Vagina (tissue), 2 donors: Measurements from ENCODE around the gene SPEG. TPM values are rescaled to one million over a fixed set of nuclear protein-coding genes. Genes with fewer than 3 reads are reported as not detected.
A peak's percentile ranks its signal among the peaks of the same experiment; 100 is the strongest.

Experiments
- DNase-seq, 2 donors: peaks; one replicate each; pipeline ENCODE4 v3.0.0-alpha.2; 2017; ENCODE audit errors: extremely low spot score in 2 of 2
- H3K27ac ChIP-seq: fragments of 200-600 bp; sonication (generic); one replicate; pipeline ENCODE4 v1.5.1; 2019
- H3K27me3 ChIP-seq: fragments of 200-600 bp; sonication (generic); one replicate; pipeline ENCODE4 v1.5.1; 2019
- H3K36me3 ChIP-seq, 2 donors: fragments of 200-600 bp; sonication (generic); one replicate each; pipeline ENCODE4 v1.5.1; 2017 to 2019
- H3K4me1 ChIP-seq: fragments of 200-600 bp; sonication (generic); one replicate; pipeline ENCODE4 v1.5.1; 2019
- H3K4me3 ChIP-seq, 2 donors: fragments of 200-600 bp; sonication (generic); 1 replicate in 1 of 2; 2 replicates in 1 of 2; pipeline ENCODE4 v1.5.1; 2016 to 2019
- H3K9me3 ChIP-seq: fragments of 200-600 bp; sonication (generic); one replicate; pipeline ENCODE4 v1.5.1; 2019
- CTCF ChIP-seq, 3 experiments: fragments of 450-650 bp in 2 of 3; fragments of 200-600 bp in 1 of 3; sonication (generic) in 1 of 3; IDR thresholded peaks; one replicate each; pipeline ENCODE4 v1.5.1; 2017 to 2019; ENCODE audit warnings: antibody characterized with exemption in 3 of 3, mild to moderate bottlenecking in 2 of 3, moderate library complexity in 2 of 3
- POLR2A ChIP-seq, 2 donors: fragments of 450-650 bp; IDR thresholded peaks; one replicate each; pipeline ENCODE4 v1.6.1; 2017; ENCODE audit warnings: antibody characterized with exemption in 2 of 2, mild to moderate bottlenecking in 2 of 2, moderate library complexity in 2 of 2
- POLR2AphosphoS5 ChIP-seq, 2 donors: sonication (generic); formaldehyde crosslinking; IDR thresholded peaks; one replicate each; pipeline ENCODE4 v1.9.0; 2017; ENCODE audit warnings: antibody characterized with exemption in 2 of 2, mild to moderate bottlenecking in 2 of 2, low read depth in 1 of 2; ENCODE audit not compliant: insufficient read depth in 1 of 2
- intact Hi-C: fragments of 100-400 bp; cut with DNase I; formaldehyde crosslinking; loops from one replicate; pipeline ENCODE4 v1.15.1; 2023
- total RNA-seq: library from RNA; depleted of rRNA; stranded (reverse); fragments of >200 nt; gene quantifications from one replicate; pipeline ENCODE4 v1.2.3, GENCODE V29; 2016

The SPEG gene
- total RNA-seq, 1 donor from 2014 or later = 28.2 TPM

GRCh38 chr2:219522111-219523030 is 87.7 kb downstream of the SPEG start:
- intact Hi-C loops = no loop called here
- Histone ChIP-seq H3K27me3 (no peaks in the 10 kb centered on the region), H3K9me3 (no peaks in the 10 kb centered on the region), H3K27ac (peak overlapping the region; percentile 84), H3K4me3 (peak overlapping the region; percentile 37 to 60), H3K4me1 (peaks cover 35% of the 10 kb centered on the region), H3K36me3 (no peaks in the 10 kb centered on the region)
- TF ChIP-seq CTCF (IDR thresholded peaks at IDR 0.05) (no peak), POLR2A (IDR thresholded peaks at IDR 0.05) (no peak), POLR2AphosphoS5 (IDR thresholded peaks at IDR 0.05; ENCODE audit: insufficient read depth in 1 of 2, low read depth in 1 of 2) (no peak)
- DNase-seq = no peak

- Histone ChIP-seq H3K9me3 (no peaks in the 10 kb centered on the region), H3K36me3 (no peaks in the 10 kb centered on the region), H3K27ac (peak overlapping the region; percentile 84), H3K4me3 (peak overlapping the region; percentile 37 to 60), H3K4me1 (peaks cover 30% of the 10 kb centered on the region), H3K27me3 (no peaks in the 10 kb centered on the region)
- intact Hi-C loops = no loop called here
- no peak for DNase-seq
- TF ChIP-seq POLR2AphosphoS5 (IDR thresholded peaks at IDR 0.05; ENCODE audit: insufficient read depth in 1 of 2, low read depth in 1 of 2) (no peak), CTCF (IDR thresholded peaks at IDR 0.05) (no peak), POLR2A (IDR thresholded peaks at IDR 0.05) (no peak)
Observed at GRCh38 chr2:219523031-219523671, 88.5 kb downstream of the SPEG start.

GRCh38 chr2:219524817-219525216 is 90.2 kb downstream of the SPEG start:
- H3K4me3 ChIP-seq = no peak overlapping the region
- no peaks in the 10 kb centered on the region for H3K36me3 ChIP-seq
- TF ChIP-seq POLR2AphosphoS5 (IDR thresholded peaks at IDR 0.05; ENCODE audit: insufficient read depth in 1 of 2, low read depth in 1 of 2) (no peak), POLR2A (IDR thresholded peaks at IDR 0.05) (no peak), CTCF (IDR thresholded peaks at IDR 0.05) (no peak)
- DNase-seq = no peak
- intact Hi-C loops = loop anchor here (5.0 kb wide), 1 partner anchor 53 kb away; no protein-coding TSS in a partner anchor
- H3K27me3 ChIP-seq = no peaks in the 10 kb centered on the region
- no peaks in the 10 kb centered on the region for H3K9me3 ChIP-seq
- no peak overlapping the region for H3K27ac ChIP-seq
- H3K4me1 ChIP-seq = peaks cover 30% of the 10 kb centered on the region

- DNase-seq = no peak
- no peaks in the 10 kb centered on the region for H3K27me3 ChIP-seq
- H3K36me3 ChIP-seq = no peaks in the 10 kb centered on the region
- TF ChIP-seq POLR2A (IDR thresholded peaks at IDR 0.05) (no peak), POLR2AphosphoS5 (IDR thresholded peaks at IDR 0.05; ENCODE audit: insufficient read depth in 1 of 2, low read depth in 1 of 2) (no peak), CTCF (IDR thresholded peaks at IDR 0.05) (no peak)
- H3K4me1 ChIP-seq = peaks cover 27% of the 10 kb centered on the region
- H3K4me3 ChIP-seq = no peak overlapping the region
- intact Hi-C loops = loop anchor here (2.0 to 5.0 kb wide), 2 partner anchors 53 to 121 kb away; no protein-coding TSS in a partner anchor
- H3K27ac ChIP-seq = no peak overlapping the region
- H3K9me3 ChIP-seq = no peaks in the 10 kb centered on the region
Observed at GRCh38 chr2:219525533-219526232, 91.0 kb downstream of the SPEG start.
